BJ (cell line): ENCODE measurements around the gene LIMS1. TPM values are rescaled to one million over a fixed set of nuclear protein-coding genes. Genes with fewer than 3 reads are reported as not detected.

Experiments used
- CTCF ChIA-PET: fragments of 350-600 bp; formaldehyde crosslinking; extraction: SDS; loops from one replicate; lab custom pipeline; 2021; ENCODE audit warnings: antibody characterized with exemption, inconsistent platforms; lab: Yijun Ruan, JAX
- POLR2A ChIA-PET: fragments of 300-600 bp; sonication (Branson Sonifier 250); formaldehyde crosslinking; extraction: SDS; loops from one replicate; lab custom pipeline; 2021; ENCODE audit warnings: antibody characterized with exemption; lab: Charles Lee
- DNase-seq: peaks from one replicate; pipeline ENCODE4 v3.0.0-alpha.2; 2011; ENCODE audit warnings: low read depth
- H3K27me3 ChIP-seq: 2 replicates; pipeline ENCODE4 v1.6.0; 2011; ENCODE audit warnings: low read length; ENCODE audit not compliant: control insufficient read depth, insufficient read depth
- H3K36me3 ChIP-seq: 2 replicates; pipeline ENCODE4 v1.5.1; 2011; ENCODE audit warnings: low read length; ENCODE audit not compliant: control insufficient read depth, insufficient read depth
- H3K4me3 ChIP-seq: 2 replicates; pipeline ENCODE4 v1.5.1; 2011; ENCODE audit warnings: low read depth, mild to moderate bottlenecking, control low read depth, low read length
- CTCF ChIP-seq: IDR thresholded peaks from 2 replicates; pipeline ENCODE4 v1.5.1; 2011; ENCODE audit warnings: low read depth, mild to moderate bottlenecking, control low read depth, inconsistent platforms, low read length, moderate library complexity; ENCODE audit not compliant: insufficient read depth
- polyA plus RNA-seq: library from polyadenylated mRNA; depleted of rRNA; stranded (reverse); fragments of >200 nt; gene quantifications from 2 replicates; pipeline ENCODE4 v1.2.3, GENCODE V29; 2011

LIMS1 gene
- polyA plus RNA-seq, 1 experiment = 103 TPM

- CTCF ChIA-PET = interaction anchor here (2.3 to 5.7 kb wide), 3 partner anchors 13 to 22 kb away, joined by 7 to 50 read pairs (median 29); no protein-coding TSS in a partner anchor
- Histone ChIP-seq H3K27me3 (no peaks in the 10 kb centered on the region), H3K36me3 (no peaks in the 10 kb centered on the region), H3K4me3 (no peak overlapping the region)
- TF ChIP-seq CTCF = no peak
- POLR2A ChIA-PET = no interaction called here
- no peak for DNase-seq
Measured at GRCh38 chr2:108615480-108616090, 81.3 kb downstream of the LIMS1 start.

- Histone ChIP-seq H3K36me3 (no peaks in the 10 kb centered on the region), H3K27me3 (no peaks in the 10 kb centered on the region), H3K4me3 (no peak overlapping the region)
- no peak for TF ChIP-seq CTCF
- POLR2A ChIA-PET = no interaction called here
- no peak for DNase-seq
- CTCF ChIA-PET = interaction anchor here (1.5 to 2.4 kb wide), 3 partner anchors 13 to 21 kb away, joined by 5 to 29 read pairs (median 7); no protein-coding TSS in a partner anchor
Measured at GRCh38 chr2:108616318-108616717, 82.0 kb downstream of the LIMS1 start.

DNA sequence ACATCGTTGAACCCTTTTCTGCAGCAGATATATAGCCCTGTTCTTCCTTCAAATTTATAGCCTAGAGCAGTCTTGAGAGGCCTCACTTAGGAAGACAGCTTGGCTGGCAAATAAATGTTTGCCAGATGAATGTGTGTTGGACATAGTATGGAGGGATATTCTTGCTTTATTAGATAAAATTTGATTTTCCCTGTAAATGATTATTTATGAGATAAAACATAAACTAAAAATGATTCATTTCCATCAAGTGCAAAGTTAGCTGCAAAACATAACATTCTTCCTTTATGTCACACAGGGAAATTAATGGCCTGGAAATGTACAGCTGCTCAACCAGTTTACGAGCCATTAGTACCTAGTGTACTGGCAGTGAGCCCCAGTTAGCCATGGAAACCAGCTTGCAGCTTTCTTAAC lies 82.5 kb downstream of the LIMS1 start:
- H3K27me3 ChIP-seq = no peaks in the 10 kb centered on the region
- DNase-seq = no peak
- no peak for TF ChIP-seq CTCF
- POLR2A ChIA-PET = no interaction called here
- H3K4me3 ChIP-seq = no peak overlapping the region
- H3K36me3 ChIP-seq = no peaks in the 10 kb centered on the region
- CTCF ChIA-PET = interaction anchor here (1.3 to 2.4 kb wide), 4 partner anchors 11 to 20 kb away, joined by 5 to 29 read pairs (median 7); no protein-coding TSS in a partner anchor

DNA sequence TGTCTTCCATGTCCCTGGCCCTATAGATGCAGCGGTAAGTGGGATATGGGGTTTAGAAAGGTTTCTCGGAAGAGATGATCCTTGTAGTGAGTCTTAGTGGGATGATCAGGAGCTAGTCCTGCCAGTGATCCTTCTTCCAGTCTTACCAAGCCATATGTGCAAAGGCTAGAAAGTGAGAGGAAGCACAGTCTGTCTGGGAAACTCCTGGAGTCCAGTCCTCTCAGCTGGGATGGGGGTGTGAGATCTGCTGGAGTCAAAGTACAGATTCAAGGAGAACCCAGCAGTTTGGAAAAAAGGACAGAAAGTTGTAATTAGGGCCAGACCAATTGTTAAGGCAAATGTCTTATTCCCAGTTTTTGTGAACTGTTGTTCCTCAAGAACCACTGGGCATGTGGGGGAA lies 83.3 kb downstream of the LIMS1 start:
- TF ChIP-seq CTCF = no peak
- H3K4me3 ChIP-seq = no peak overlapping the region
- ChIA-PET CTCF (interaction anchor here (1.3 to 2.4 kb wide), 4 partner anchors 11 to 19 kb away, joined by 5 to 29 read pairs (median 7); no protein-coding TSS in a partner anchor), POLR2A (no interaction called here)
- no peaks in the 10 kb centered on the region for H3K27me3 ChIP-seq
- no peaks in the 10 kb centered on the region for H3K36me3 ChIP-seq
- no peak for DNase-seq

DNA sequence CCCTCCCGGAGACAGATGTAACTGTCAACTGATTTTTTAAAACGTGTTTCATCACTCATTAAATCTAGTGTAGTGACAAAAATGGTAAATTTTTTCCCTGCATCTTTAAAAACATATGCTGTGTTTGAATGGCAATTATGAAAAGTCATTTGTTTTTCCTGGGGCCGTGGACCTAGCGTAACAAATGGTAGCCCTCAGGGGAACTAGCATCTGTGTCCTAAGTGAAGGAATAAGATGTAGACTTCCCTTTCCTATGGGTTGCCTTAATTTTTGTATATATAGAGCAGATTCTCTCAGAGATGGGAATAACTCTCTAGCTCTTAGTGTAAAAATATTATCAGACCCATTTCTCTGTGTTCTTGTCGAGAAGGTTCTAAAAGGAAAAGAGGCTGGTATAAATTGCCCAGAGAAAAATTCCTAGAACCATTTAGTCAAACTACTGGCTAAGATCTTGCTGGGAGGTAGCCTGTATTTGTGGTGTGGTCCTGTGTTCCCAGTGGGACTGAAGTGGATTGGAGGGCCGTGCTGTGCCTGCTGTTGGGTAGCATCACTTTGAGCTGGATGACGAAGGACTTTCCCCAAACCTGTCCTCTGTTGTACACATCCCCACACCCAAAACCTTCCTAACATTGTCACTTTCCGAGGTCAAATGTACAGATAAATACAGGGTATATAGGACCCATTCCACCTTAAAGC lies 85.8 kb downstream of the LIMS1 start:
- CTCF ChIA-PET = interaction anchor here (6.6 kb wide), 1 partner anchor 17 kb away, joined by 64 read pairs; no protein-coding TSS in a partner anchor
- Histone ChIP-seq H3K27me3 (no peaks in the 10 kb centered on the region), H3K36me3 (no peaks in the 10 kb centered on the region), H3K4me3 (no peak overlapping the region)
- DNase-seq = no peak
- POLR2A ChIA-PET = no interaction called here
- no peak for TF ChIP-seq CTCF
